ENCODE results near the gene ACACB. TPM values are rescaled to one million over a fixed set of nuclear protein-coding genes. Genes with fewer than 3 reads are reported as not detected.

The ACACB gene
- total RNA-seq, 2 donors from 2014 or later: 6.8 to 12.7 TPM

- Histone ChIP-seq H3K4me1 (ENCODE audit: control insufficient read depth, insufficient read depth, low read length) (no peaks in the 10 kb centered on the region), H3K27me3 (ENCODE audit: control insufficient read depth, insufficient read depth, low read length, poor library complexity, severe bottlenecking) (no peaks in the 10 kb centered on the region), H3K36me3 (ENCODE audit: control insufficient read depth, insufficient read depth, low read length) (no peaks in the 10 kb centered on the region), H3K9ac (ENCODE audit: extremely low read depth, low read length, poor library complexity, severe bottlenecking) (no peak overlapping the region), H3K9me3 (ENCODE audit: control insufficient read depth, low read length) (no peaks in the 10 kb centered on the region), H3K4me3 (ENCODE audit: low read length) (no peak overlapping the region), H3K27ac (ENCODE audit: low read depth, low read length) (no peak overlapping the region)
- H3K36me3 Mint-ChIP-seq (ENCODE audit: low read depth): peaks cover 3% of the 10 kb centered on the region
- H3K27me3 Mint-ChIP-seq (ENCODE audit: insufficient read depth): no peaks in the 10 kb centered on the region
- DNase-seq: no peak
- H3K9me3 Mint-ChIP-seq: peaks cover 5% of the 10 kb centered on the region
- no peak overlapping the region for H3K27ac Mint-ChIP-seq
- H3K4me3 Mint-ChIP-seq: no peak overlapping the region
- 83 to 87% methylated on average over 2 to 3 of the region's 3 CpGs for WGBS, 2 experiments (ENCODE audit: insufficient coverage in 1 of 2, insufficient read length in 1 of 2)
- TF ChIP-seq CTCF (conservative IDR thresholded peaks at IDR 0.05): no peak
- peaks cover 2% of the 10 kb centered on the region for H3K4me1 Mint-ChIP-seq
Observed at GRCh38 chr12:109263439-109263838, 147.1 kb downstream of the ACACB start.

DNA sequence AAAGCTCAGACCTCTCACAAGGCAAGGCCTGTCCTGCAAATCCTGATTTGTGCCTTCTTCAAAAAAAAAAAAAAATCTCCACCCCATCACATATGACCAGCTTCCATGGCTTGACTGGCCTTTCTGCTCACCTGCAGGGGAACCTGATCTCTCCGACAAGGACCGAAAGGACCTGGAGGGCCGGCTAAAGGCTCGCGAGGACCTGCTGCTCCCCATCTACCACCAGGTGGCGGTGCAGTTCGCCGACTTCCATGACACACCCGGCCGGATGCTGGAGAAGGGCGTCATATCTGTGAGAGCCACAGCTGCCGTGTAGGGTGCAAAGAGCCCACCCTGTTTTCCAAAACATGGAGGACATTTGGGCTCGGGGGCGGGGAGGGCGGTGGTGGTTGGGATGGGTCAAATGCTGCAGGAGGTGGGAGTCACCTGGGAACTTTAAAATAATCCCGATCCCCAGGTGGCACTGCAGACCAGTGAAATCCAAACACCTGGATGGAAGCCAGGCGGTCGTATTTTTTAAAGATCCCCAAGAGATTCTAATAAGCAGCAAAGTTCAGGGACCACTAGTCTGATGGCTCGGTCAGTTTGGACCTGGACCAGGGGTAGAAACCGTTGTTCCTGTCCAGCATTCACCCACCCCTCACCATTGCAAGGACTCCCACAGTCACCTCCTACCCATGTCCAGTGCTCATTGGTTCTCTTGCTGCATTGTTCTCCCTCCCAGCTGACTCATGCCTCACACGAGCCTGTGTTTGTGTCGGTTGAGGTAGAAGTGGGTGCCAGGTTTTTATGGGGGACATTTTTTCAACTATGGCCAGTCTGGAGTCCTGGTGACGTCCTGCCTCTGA, 147.9 kb downstream of the ACACB start:
- Histone ChIP-seq H3K36me3 (ENCODE audit: control insufficient read depth, insufficient read depth, low read length) (no peaks in the 10 kb centered on the region), H3K4me3 (ENCODE audit: low read length) (no peak overlapping the region), H3K9me3 (ENCODE audit: control insufficient read depth, low read length) (no peaks in the 10 kb centered on the region), H3K4me1 (ENCODE audit: control insufficient read depth, insufficient read depth, low read length) (no peaks in the 10 kb centered on the region), H3K9ac (ENCODE audit: extremely low read depth, low read length, poor library complexity, severe bottlenecking) (no peak overlapping the region), H3K27me3 (ENCODE audit: control insufficient read depth, insufficient read depth, low read length, poor library complexity, severe bottlenecking) (no peaks in the 10 kb centered on the region), H3K27ac (ENCODE audit: low read depth, low read length) (no peak overlapping the region)
- no peak overlapping the region for H3K4me3 Mint-ChIP-seq
- peak; percentile 97 for TF ChIP-seq CTCF (conservative IDR thresholded peaks at IDR 0.05)
- peak; percentile 99 for DNase-seq
- no peak overlapping the region for H3K27ac Mint-ChIP-seq
- H3K9me3 Mint-ChIP-seq: peaks cover 5% of the 10 kb centered on the region
- H3K4me1 Mint-ChIP-seq: peaks cover 2% of the 10 kb centered on the region
- H3K36me3 Mint-ChIP-seq (ENCODE audit: low read depth): peaks cover 3% of the 10 kb centered on the region
- WGBS, 2 experiments (ENCODE audit: insufficient coverage in 1 of 2, insufficient read length in 1 of 2): 40 to 54% methylated on average over 10 to 23 of the region's 23 CpGs
- H3K27me3 Mint-ChIP-seq (ENCODE audit: insufficient read depth): no peaks in the 10 kb centered on the region

GRCh38 chr12:109264943-109265650, 148.7 kb downstream of the ACACB start:
- Histone ChIP-seq H3K27ac (ENCODE audit: low read depth, low read length) (no peak overlapping the region), H3K4me1 (ENCODE audit: control insufficient read depth, insufficient read depth, low read length) (no peaks in the 10 kb centered on the region), H3K9me3 (ENCODE audit: control insufficient read depth, low read length) (no peaks in the 10 kb centered on the region), H3K27me3 (ENCODE audit: control insufficient read depth, insufficient read depth, low read length, poor library complexity, severe bottlenecking) (no peaks in the 10 kb centered on the region), H3K4me3 (ENCODE audit: low read length) (no peak overlapping the region), H3K36me3 (ENCODE audit: control insufficient read depth, insufficient read depth, low read length) (no peaks in the 10 kb centered on the region), H3K9ac (ENCODE audit: extremely low read depth, low read length, poor library complexity, severe bottlenecking) (no peak overlapping the region)
- Mint-ChIP-seq H3K4me1 (peaks cover 2% of the 10 kb centered on the region), H3K27me3 (ENCODE audit: insufficient read depth) (peaks cover 1% of the 10 kb centered on the region), H3K36me3 (ENCODE audit: low read depth) (peaks cover 3% of the 10 kb centered on the region), H3K4me3 (no peak overlapping the region), H3K27ac (no peak overlapping the region), H3K9me3 (peaks cover 6% of the 10 kb centered on the region)
- WGBS, 2 experiments (ENCODE audit: insufficient coverage in 1 of 2, insufficient read length in 1 of 2): 94 to 97% methylated on average over 16 to 27 of the region's 27 CpGs
- DNase-seq: no peak
- no peak for TF ChIP-seq CTCF (conservative IDR thresholded peaks at IDR 0.05)
